ACC112 (cell line): ENCODE results near the gene KIF24.
"Not testable (repeated sequence)": the region's sequence is repeated elsewhere in the genome, so short reads cannot be mapped to it uniquely, and the experiment has no call there.

ENCODE experiments used
- H2AFZ ChIP-seq: fragments of 200-600 bp; sonication (generic); one replicate; pipeline ENCODE4 v1.6.0; 2017; ENCODE audit warnings: antibody characterized with exemption, low read length; ENCODE audit not compliant: unreplicated experiment
- H3K27ac ChIP-seq: fragments of 200-600 bp; sonication (generic); 2 replicates; pipeline ENCODE4 v1.5.1; 2014; ENCODE audit warnings: low read depth, mild to moderate bottlenecking, antibody characterized with exemption, low read length, moderate library complexity
- H3K27me3 ChIP-seq: fragments of 200-600 bp; sonication (generic); 2 replicates; pipeline ENCODE4 v1.6.1; 2014; ENCODE audit warnings: mild to moderate bottlenecking, antibody characterized with exemption, low read length, moderate library complexity, mixed read lengths; ENCODE audit not compliant: insufficient read depth
- H3K36me3 ChIP-seq: fragments of 200-600 bp; sonication (generic); 2 replicates; pipeline ENCODE4 v1.6.1; 2016; ENCODE audit warnings: mild to moderate bottlenecking, antibody characterized with exemption, low read length, moderate library complexity, mixed read lengths; ENCODE audit not compliant: insufficient read depth
- H3K4me1 ChIP-seq: fragments of 200-600 bp; sonication (generic); one replicate; pipeline ENCODE4 v1.6.1; 2016; ENCODE audit warnings: low read length, mixed read lengths; ENCODE audit not compliant: insufficient read depth, unreplicated experiment, control insufficient read depth
- H3K4me3 ChIP-seq: fragments of 200-600 bp; sonication (generic); 2 replicates; pipeline ENCODE4 v1.5.1; 2014; ENCODE audit warnings: mild to moderate bottlenecking, low read depth, low read length
- H3K79me2 ChIP-seq: fragments of 200-600 bp; sonication (generic); one replicate; pipeline ENCODE4 v1.6.0; 2016; ENCODE audit warnings: low read length; ENCODE audit not compliant: control insufficient read depth, unreplicated experiment, insufficient read depth

Gene KIF24

DNA sequence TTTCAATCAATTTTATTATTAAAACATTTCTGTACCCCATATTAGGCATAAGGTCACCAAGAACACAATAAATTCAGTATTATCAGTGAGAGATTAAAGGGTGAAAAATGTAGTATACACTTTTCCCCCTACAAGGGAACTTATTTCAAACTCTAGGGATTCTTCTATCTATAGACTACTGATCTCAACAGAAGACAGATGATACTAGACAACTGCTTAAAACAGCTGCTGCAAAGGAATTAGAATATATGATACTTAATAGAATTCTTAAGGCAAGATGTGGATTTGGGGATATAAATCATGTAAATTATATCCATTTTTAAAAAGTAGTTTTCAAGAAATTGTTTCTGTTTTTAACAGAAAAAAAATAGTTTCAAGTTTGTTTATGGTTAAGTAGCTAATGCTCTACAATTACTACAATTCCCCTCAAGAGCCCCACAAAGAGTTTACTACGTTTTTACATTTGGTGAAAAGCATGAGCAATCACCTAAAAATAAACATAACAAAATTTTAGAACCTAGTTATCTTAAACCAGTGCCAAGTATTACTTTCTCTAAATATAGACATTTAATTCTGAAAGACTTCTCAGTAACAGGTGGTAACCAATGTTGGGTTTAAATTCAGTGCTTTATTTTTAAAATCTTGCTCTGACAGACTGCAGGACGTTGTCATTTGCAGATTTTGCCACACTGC, 6.0 kb downstream of the KIF24 start:
- Histone ChIP-seq H3K4me3 (no peak overlapping the region), H3K79me2 (peaks cover 49% of the 10 kb centered on the region), H2AFZ (no peak overlapping the region), H3K4me1 (peaks cover 28% of the 10 kb centered on the region), H3K36me3 (no peaks in the 10 kb centered on the region), H3K27ac (no peak overlapping the region), H3K27me3 (no peaks in the 10 kb centered on the region)

DNA sequence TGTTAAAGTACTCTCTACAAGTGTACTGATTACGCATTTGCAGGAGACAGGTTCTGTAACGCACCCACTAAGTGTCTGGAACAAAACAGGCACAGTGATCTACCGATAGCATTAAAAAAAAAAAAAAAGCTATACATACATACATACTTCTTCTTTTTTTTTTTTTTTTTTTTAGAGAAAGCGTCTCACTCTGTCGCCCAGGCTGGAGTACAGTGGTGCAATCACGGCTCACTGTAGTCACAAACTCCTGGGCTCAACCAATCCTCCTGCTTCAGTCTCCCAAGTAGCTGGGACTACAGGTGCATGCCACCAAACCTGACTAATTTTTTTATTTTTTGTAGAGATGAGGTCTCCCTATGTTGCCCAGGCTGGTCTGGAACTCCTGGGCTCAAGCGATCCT, 7.6 kb downstream of the KIF24 start:
- Histone ChIP-seq H3K4me1 (peaks cover 17% of the 10 kb centered on the region), H3K27ac (no peak overlapping the region), H3K79me2 (peaks cover 34% of the 10 kb centered on the region), H2AFZ (no peak overlapping the region), H3K36me3 (no peaks in the 10 kb centered on the region), H3K27me3 (no peaks in the 10 kb centered on the region), H3K4me3 (no peak overlapping the region)

DNA sequence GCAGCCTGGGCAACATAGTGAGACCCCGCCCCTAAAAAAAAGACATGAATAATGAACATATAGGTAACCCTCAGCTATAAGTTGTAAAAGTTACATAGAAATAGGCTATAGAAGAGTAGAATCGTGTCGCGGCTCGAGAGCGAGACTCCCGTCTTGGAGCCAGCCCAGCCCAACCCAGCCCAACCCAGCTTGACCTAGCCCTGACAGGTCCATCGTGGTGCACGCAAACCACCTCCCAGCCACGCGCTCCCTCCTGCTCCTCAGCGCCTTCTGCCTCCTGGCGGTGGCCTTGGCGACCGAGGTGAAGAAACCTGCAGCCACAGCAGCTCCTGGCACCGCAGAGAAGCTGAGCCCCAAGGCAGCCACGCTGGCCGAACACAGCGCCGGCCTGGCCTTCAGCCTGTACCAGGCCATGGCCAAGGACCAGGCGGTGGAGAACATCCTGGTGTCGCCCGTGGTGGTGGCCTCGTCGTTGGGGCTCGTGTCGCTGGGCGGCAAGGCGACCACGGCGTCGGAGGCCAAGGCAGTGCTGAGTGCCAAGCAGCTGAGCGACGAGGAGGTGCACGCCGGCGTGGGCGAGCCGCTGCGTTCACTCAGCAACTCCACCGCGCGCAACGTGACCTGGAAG, 10.8 kb downstream of the KIF24 start:
- peaks cover 9% of the 10 kb centered on the region for H3K4me1 ChIP-seq
- no peak overlapping the region for H3K27ac ChIP-seq
- no peaks in the 10 kb centered on the region for H3K27me3 ChIP-seq
- H3K4me3 ChIP-seq, result no peak overlapping the region
- peaks cover 17% of the 10 kb centered on the region for H3K79me2 ChIP-seq
- H2AFZ ChIP-seq, result no peak overlapping the region
- H3K36me3 ChIP-seq, result no peaks in the 10 kb centered on the region

DNA sequence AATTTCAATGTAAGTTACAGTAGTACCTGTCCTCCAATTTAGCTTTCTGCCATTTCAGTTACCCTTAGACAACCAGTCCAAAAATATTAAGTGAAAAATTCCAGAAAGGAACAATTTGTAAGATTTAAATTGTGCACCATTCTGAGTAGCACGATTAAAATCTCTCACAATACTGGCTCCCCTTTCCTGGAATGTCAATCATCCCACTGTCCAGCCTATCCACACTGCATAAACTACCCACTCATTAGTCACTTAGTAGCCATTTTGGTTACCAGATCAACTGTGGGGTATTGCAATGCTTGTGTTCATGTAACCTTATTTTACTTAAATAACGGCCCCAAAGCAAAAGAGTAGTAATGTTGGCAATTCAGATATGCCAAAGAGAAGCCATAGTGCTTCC, 11.6 kb downstream of the KIF24 start:
- no peak overlapping the region for H3K4me3 ChIP-seq
- H3K79me2 ChIP-seq, result peaks cover 21% of the 10 kb centered on the region
- no peaks in the 10 kb centered on the region for H3K36me3 ChIP-seq
- no peaks in the 10 kb centered on the region for H3K27me3 ChIP-seq
- no peak overlapping the region for H3K27ac ChIP-seq
- H3K4me1 ChIP-seq, result peaks cover 1% of the 10 kb centered on the region
- no peak overlapping the region for H2AFZ ChIP-seq

DNA sequence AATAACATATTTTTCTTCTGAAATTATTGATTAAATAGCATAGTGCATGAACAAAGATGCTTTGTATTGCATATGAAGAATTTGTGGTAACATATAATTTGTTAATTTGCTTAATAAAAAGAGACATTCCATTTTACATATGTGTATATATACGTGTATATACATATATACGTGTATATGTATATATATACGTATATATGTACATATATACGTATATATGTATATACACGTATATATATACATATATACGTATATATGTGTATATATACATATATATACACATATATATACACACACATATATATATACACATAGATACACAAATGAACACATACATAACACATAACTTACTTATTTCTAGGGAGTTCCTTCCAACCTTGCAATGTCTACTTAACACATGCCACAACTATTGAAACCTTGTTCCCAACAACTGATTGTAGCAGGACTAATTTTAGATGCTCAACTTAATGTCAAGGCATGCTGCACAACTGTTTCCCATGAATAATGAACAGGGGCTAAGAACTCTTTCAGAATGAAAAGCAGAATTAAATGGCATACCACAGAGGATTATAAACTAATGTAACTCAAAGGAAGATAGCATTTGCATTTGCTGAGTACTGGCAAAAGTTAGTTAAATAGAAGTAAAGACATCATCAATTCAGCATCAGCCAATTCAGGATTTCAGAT, 17.4 kb downstream of the KIF24 start:
- Histone ChIP-seq H3K4me1 (peaks cover 7% of the 10 kb centered on the region), H3K36me3 (no peaks in the 10 kb centered on the region), H3K27me3 (no peaks in the 10 kb centered on the region), H2AFZ (no peak overlapping the region), H3K79me2 (peaks cover 3% of the 10 kb centered on the region), H3K27ac (no peak overlapping the region), H3K4me3 (no peak overlapping the region)

DNA sequence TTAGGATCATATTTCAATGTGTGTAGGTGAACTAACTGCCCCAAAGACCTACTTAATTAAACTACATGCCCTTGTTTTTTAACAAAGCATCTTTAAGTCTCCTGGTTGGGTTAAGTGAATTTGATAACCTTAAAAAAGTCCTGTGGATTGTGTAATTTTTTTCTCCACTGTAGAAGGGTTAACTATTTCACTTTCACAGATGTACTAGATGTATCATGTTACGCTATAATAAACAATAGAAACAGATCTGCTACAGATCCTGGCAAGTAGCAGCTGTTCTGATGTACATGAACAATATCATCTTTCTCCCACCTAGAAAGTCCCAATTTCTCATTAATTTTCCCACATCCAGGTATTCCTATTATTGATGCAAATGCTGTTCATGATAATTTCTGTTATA, 18.9 kb downstream of the KIF24 start:
- H3K36me3 ChIP-seq, result no peaks in the 10 kb centered on the region
- peaks cover 7% of the 10 kb centered on the region for H3K4me1 ChIP-seq
- H2AFZ ChIP-seq, result no peak overlapping the region
- H3K27me3 ChIP-seq, result no peaks in the 10 kb centered on the region
- no peak overlapping the region for H3K4me3 ChIP-seq
- no peak overlapping the region for H3K27ac ChIP-seq
- peaks cover 3% of the 10 kb centered on the region for H3K79me2 ChIP-seq

DNA sequence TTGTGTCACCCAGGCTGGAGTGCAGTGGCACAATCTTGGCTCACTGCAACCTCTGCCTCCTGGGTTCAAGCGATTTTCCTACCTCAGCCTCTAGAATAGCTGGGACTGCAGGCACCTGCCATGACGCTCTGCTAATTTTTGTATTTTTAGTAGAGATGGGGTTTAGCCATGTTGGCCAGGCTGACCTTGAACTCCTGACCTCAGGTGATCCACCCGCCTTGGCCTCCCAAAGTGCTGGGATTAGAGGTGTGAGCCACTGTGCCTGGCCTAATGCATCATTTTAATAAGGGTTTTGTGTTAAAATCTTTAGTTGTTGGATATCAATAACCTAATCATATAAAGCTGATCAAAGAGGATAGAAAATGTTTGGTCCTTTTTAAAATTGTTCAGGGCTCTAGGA, 20.8 kb downstream of the KIF24 start:
- not testable (repeated sequence) for H2AFZ ChIP-seq, H3K36me3 ChIP-seq, H3K27ac ChIP-seq, H3K4me1 ChIP-seq, H3K4me3 ChIP-seq, H3K27me3 ChIP-seq, H3K79me2 ChIP-seq

DNA sequence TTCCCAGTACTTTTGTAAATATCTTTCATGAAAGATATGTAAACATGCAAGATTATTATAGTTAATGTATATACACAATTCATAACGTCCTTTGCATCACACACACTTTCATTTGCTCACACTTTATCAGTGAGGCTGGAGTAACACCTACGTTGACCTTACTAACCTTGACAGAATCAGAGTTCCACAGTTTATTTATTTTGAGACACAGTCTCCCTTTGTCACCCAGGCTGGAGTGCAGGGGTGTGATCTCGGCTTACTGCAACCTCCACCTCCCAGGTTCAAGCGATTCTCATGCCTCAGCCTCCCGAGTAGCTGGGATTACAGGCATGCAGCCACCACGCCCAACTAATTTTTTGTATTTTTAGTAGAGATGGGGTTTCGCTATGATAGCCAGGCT, 28.0 kb downstream of the KIF24 start:
- not testable (repeated sequence) for H3K27me3 ChIP-seq, H2AFZ ChIP-seq, H3K79me2 ChIP-seq, H3K4me1 ChIP-seq, H3K4me3 ChIP-seq, H3K27ac ChIP-seq, H3K36me3 ChIP-seq

DNA sequence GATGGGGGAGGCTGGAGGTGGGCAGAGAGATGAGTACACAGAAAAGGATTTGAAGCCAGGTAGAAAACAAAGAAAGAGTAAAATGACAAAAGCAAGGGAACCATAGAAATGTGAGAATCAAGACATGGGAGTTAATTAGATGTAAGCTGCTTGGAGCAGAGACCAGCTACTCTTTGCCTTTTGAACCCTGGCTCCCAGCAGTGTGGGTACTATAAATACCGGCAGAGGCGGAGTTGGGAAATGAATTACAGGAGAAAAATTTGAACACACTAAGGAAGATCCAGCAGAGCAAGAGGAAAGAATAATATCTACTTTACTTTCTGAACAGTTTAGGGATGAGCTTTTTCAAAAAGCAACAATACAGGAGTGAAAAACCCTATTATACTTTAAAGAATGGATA, 36.5 kb downstream of the KIF24 start:
- no peaks in the 10 kb centered on the region for H3K27me3 ChIP-seq
- H3K79me2 ChIP-seq, result no peaks in the 10 kb centered on the region
- H2AFZ ChIP-seq, result no peak overlapping the region
- no peaks in the 10 kb centered on the region for H3K36me3 ChIP-seq
- no peak overlapping the region for H3K27ac ChIP-seq
- H3K4me3 ChIP-seq, result no peak overlapping the region
- no peaks in the 10 kb centered on the region for H3K4me1 ChIP-seq

DNA sequence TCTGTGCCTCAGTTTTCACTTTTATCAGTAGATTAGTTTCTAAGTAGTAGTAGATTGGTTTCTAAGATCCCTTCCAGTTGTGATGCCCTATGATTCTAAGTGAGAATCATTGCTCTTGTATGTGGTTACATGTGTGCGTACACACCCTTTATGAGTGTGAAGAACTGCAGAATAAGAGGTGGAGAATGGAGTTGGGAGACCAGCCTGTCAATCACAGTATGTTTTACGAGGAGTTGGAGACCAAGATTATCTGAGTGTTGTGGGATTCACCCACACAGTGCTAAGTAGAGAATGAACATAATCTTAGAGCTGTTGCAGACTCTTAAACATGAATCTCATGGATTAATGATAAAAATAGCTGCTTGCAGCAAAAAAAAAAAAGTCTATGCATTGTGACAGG, 37.6 kb downstream of the KIF24 start:
- Histone ChIP-seq H3K27me3 (no peaks in the 10 kb centered on the region), H3K4me1 (no peaks in the 10 kb centered on the region), H3K79me2 (no peaks in the 10 kb centered on the region), H3K27ac (no peak overlapping the region), H3K36me3 (no peaks in the 10 kb centered on the region), H2AFZ (no peak overlapping the region), H3K4me3 (no peak overlapping the region)

DNA sequence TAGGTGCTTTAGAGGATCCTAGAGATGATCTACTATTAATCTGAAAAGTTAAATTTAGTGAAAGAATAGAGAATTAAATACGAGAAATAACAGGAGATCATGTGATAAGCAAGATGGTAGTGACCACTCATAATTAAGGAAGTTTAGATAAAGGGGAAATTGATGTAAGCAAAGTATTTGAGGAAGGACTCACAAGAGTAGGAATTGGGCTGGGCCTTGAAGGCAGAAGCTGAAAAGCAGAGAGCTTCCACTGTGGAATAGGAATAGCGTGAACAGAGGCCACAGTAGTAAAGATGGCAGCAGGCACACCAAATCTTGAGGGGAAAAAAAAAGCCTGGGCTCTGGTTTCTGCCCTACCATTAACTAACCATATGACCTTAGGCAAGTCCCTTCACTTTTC, 38.0 kb downstream of the KIF24 start:
- H3K79me2 ChIP-seq, result no peaks in the 10 kb centered on the region
- H3K27me3 ChIP-seq, result no peaks in the 10 kb centered on the region
- H2AFZ ChIP-seq, result no peak overlapping the region
- H3K4me1 ChIP-seq, result no peaks in the 10 kb centered on the region
- H3K4me3 ChIP-seq, result no peak overlapping the region
- H3K27ac ChIP-seq, result no peak overlapping the region
- H3K36me3 ChIP-seq, result no peaks in the 10 kb centered on the region
